ENCODE results near the gene TRMT10A.

Gene TRMT10A, protein sequence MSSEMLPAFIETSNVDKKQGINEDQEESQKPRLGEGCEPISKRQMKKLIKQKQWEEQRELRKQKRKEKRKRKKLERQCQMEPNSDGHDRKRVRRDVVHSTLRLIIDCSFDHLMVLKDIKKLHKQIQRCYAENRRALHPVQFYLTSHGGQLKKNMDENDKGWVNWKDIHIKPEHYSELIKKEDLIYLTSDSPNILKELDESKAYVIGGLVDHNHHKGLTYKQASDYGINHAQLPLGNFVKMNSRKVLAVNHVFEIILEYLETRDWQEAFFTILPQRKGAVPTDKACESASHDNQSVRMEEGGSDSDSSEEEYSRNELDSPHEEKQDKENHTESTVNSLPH

DNA sequence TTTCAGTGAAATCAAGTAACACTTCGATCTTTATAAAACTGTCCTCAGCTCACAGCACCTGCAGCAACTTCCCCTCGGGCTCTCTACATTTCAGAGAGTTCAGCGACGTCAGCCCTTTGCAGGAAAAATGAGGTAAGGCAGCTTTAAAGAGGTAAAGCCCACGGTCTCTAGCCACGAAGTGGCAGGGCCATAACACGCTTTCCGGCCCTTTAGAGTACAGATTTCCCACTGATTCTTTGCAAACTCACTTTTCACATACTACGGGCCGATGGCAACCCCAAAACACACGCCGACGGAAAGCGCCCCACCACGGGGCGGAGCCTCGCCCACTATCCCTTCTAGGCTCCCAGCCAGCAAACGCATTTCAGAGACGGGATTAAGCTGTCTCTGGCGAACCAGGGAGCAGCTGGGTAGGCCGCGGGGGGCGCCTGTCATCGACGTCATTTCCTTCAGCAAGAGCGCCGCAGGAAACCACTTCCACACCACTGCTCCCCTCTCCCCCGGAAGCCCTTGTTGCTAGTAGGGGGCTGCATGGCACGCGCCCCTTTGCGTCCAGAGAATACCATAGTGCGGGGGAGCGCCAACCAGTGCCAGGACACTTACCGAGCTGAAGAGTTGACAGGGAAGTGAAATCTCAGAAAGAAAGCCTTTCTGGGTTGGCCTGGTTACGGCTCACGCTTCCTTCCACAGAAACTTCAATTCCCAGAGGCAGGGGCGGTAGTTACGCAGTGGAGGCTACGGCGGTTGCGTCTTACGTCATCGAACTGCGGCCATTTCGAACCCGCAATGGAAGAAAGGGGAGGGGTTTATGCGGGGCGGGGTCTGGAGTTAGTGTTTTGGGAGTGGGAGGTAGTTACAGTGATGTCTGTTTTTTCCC lies at the start of gene TRMT10A:
TRMT10A (minus strand) TSS at position 730 of the 877 bp plus-strand sequence. CDS start 4,701 bp downstream, outside the sequence.
- peak within 1 kb of the TSS; percentile 88 for H3K27ac ChIP-seq
- H3K27me3 ChIP-seq: peaks cover 22% of the 10 kb centered on the region
- TF ChIP-seq, protein P1, sequence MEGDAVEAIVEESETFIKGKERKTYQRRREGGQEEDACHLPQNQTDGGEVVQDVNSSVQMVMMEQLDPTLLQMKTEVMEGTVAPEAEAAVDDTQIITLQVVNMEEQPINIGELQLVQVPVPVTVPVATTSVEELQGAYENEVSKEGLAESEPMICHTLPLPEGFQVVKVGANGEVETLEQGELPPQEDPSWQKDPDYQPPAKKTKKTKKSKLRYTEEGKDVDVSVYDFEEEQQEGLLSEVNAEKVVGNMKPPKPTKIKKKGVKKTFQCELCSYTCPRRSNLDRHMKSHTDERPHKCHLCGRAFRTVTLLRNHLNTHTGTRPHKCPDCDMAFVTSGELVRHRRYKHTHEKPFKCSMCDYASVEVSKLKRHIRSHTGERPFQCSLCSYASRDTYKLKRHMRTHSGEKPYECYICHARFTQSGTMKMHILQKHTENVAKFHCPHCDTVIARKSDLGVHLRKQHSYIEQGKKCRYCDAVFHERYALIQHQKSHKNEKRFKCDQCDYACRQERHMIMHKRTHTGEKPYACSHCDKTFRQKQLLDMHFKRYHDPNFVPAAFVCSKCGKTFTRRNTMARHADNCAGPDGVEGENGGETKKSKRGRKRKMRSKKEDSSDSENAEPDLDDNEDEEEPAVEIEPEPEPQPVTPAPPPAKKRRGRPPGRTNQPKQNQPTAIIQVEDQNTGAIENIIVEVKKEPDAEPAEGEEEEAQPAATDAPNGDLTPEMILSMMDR (IDR thresholded peaks at IDR 0.05): peak; percentile 19
- peak within 1 kb of the TSS; percentile 79 to 80 for H3K4me3 ChIP-seq (ENCODE audit: low read depth in 1 of 2, low read length in 1 of 2)
- H3K9me3 ChIP-seq: no peaks in the 10 kb centered on the region
- peaks cover 12 to 15% of the 10 kb centered on the region in 2 experiments for H3K4me1 ChIP-seq (ENCODE audit: control insufficient read depth in 1 of 2, insufficient read depth in 1 of 2, low read depth in 1 of 2, low read length in 1 of 2)
- H3K36me3 ChIP-seq: no peaks in the 10 kb centered on the region

DNA sequence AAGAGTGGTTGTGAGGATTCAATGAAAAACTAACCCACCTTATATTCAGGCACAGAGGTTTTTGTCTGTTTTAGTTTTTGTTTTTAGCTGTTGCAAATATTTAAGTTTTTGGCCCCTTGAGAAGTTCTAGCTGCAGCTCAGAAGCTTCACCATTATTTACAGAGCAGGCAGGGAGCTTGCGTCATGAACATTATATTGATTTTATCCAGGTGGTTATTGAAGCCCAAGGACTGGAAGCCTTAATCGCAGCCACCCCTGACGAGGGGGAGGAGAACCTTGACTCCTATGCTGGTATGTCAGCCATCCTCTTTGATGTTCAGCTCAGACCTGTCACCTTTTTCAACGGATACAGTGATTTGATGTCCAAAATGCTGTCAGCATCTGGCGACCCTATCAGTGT lies 48.9 kb upstream of the TRMT10A start:
- Histone ChIP-seq H3K4me3 (ENCODE audit: low read depth in 1 of 2, low read length in 1 of 2) (no peak overlapping the region), H3K4me1 (ENCODE audit: control insufficient read depth in 1 of 2, insufficient read depth in 1 of 2, low read depth in 1 of 2, low read length in 1 of 2) (no peaks in the 10 kb centered on the region), H3K27ac (no peak overlapping the region), H3K9me3 (no peaks in the 10 kb centered on the region), H3K36me3 (no peaks in the 10 kb centered on the region), H3K27me3 (no peaks in the 10 kb centered on the region)
- TF ChIP-seq, protein P1 (IDR thresholded peaks at IDR 0.05): no peak

DNA sequence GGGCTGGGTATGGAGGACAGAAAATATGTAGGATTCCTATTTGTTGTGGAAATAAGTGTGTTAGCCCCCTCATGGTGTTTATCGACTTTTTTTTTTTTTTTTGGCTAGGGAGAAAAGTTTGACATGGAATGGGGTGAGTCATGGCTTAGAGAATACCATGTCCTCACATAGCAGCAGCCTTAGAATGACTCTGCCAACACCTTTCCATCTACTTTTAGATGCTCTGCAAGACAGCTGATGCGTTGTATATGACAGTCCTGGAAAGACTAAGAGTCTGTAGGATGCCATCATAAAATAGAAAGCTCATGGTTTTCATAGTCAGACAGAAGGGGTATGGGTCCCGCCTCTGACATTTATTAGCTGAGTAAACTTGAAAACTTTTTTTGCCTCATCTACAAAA lies 48.4 kb upstream of the TRMT10A start:
- Histone ChIP-seq H3K4me3 (ENCODE audit: low read depth in 1 of 2, low read length in 1 of 2) (no peak overlapping the region), H3K27me3 (no peaks in the 10 kb centered on the region), H3K36me3 (no peaks in the 10 kb centered on the region), H3K4me1 (ENCODE audit: control insufficient read depth in 1 of 2, insufficient read depth in 1 of 2, low read depth in 1 of 2, low read length in 1 of 2) (no peaks in the 10 kb centered on the region), H3K9me3 (no peaks in the 10 kb centered on the region), H3K27ac (no peak overlapping the region)
- TF ChIP-seq, protein P1 (IDR thresholded peaks at IDR 0.05): no peak

DNA sequence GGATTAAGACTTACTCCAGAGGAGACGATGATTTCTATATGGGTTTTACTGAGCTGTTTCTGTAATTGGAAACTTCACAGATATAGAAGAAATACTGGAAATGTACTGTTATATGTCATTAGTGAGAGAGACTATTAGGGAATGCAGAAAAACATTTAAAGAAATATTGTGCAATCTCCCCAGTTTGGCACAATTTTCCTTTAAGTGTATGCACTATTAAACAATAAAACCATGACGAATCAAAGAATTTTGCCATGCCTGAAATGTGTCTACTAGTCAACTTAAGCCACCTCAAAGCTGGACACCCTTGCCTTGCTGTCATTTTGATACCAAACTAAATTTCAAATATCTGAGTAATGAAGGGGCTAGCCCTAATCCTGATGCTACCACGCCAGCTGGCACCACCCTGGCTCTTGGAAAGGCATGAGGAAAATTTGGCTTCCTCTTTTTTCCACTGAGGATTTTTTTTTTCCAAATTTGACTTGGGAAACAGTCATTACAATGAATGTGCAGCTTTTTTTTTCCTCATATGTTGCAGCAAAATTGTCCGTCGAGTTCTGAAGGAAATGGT lies 46.9 kb upstream of the TRMT10A start:
- no peaks in the 10 kb centered on the region for H3K9me3 ChIP-seq
- H3K4me3 ChIP-seq (ENCODE audit: low read depth in 1 of 2, low read length in 1 of 2): no peak overlapping the region
- H3K36me3 ChIP-seq: no peaks in the 10 kb centered on the region
- TF ChIP-seq, protein P1 (IDR thresholded peaks at IDR 0.05): no peak
- H3K27ac ChIP-seq: no peak overlapping the region
- no peaks in the 10 kb centered on the region for H3K27me3 ChIP-seq
- no peaks in the 10 kb centered on the region for H3K4me1 ChIP-seq (ENCODE audit: control insufficient read depth in 1 of 2, insufficient read depth in 1 of 2, low read depth in 1 of 2, low read length in 1 of 2)

DNA sequence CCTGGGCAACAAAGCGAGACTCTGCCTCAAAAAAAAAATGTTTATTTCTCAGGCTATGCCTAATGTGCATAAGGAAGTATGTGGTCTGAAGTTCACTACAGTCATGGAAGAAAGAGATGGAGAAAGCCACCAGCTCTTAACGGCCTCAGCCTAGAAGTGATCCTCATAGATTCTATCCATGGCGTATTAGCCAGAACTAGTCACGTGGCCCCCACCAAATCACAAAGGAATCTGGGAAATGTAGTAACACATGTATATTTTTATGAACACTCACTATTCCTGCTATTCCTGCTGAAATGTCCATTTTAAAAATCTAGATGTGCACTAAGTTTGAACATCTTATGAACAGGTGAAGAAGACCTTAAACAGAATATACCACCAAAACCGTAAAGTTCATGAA lies 44.6 kb upstream of the TRMT10A start:
- H3K36me3 ChIP-seq: no peaks in the 10 kb centered on the region
- H3K27me3 ChIP-seq: no peaks in the 10 kb centered on the region
- no peaks in the 10 kb centered on the region for H3K4me1 ChIP-seq (ENCODE audit: control insufficient read depth in 1 of 2, insufficient read depth in 1 of 2, low read depth in 1 of 2, low read length in 1 of 2)
- H3K4me3 ChIP-seq (ENCODE audit: low read depth in 1 of 2, low read length in 1 of 2): no peak overlapping the region
- TF ChIP-seq, protein P1 (IDR thresholded peaks at IDR 0.05): no peak
- H3K27ac ChIP-seq: no peak overlapping the region
- no peaks in the 10 kb centered on the region for H3K9me3 ChIP-seq
